HL-60 (cell line): ENCODE measurements around the gene CFAP251.

ENCODE experiments used
- CTCF ChIP-seq: IDR thresholded peaks from one replicate; pipeline ENCODE4 v1.5.1; 2011; ENCODE audit warnings: low read length, control low read depth, inconsistent platforms; ENCODE audit not compliant: insufficient read depth
- GABPA ChIP-seq: IDR thresholded peaks from 2 replicates; pipeline ENCODE4 v1.6.1; 2012; ENCODE audit warnings: low read depth
- POLR2AphosphoS5 ChIP-seq: IDR thresholded peaks from 2 replicates; pipeline ENCODE4 v1.6.1; 2012; ENCODE audit warnings: low read depth
- REST ChIP-seq: IDR thresholded peaks from 2 replicates; pipeline ENCODE4 v1.6.1; 2012; ENCODE audit warnings: low read depth; ENCODE audit not compliant: insufficient replicate concordance

- TF ChIP-seq CTCF = no peak
- TF ChIP-seq POLR2AphosphoS5 = no peak
- TF ChIP-seq GABPA = no peak
- TF ChIP-seq REST = no peak
These were observed 125.1 kb downstream of the CFAP251 start for GRCh38 chr12:122043476-122043875.
